HepG2 (cell line): ENCODE data around the gene PTPRH. TPM values are rescaled to one million over a fixed set of nuclear protein-coding genes. Genes with fewer than 3 reads are reported as not detected.

ENCODE experiments used
- ARID2 ChIP-seq: sonication (generic); formaldehyde crosslinking; IDR thresholded peaks from 2 replicates; pipeline ENCODE4 v1.8.1; 2022; ENCODE audit warnings: mild to moderate bottlenecking, missing genetic modification reagents, borderline replicate concordance
- ETV5 ChIP-seq: IDR thresholded peaks from 2 replicates; pipeline ENCODE4 v1.6.1; 2018; ENCODE audit warnings: missing biosample characterization, missing genetic modification reagents, inconsistent platforms, borderline replicate concordance
- FOSL1 ChIP-seq: sonication (generic); formaldehyde crosslinking; IDR thresholded peaks from 2 replicates; pipeline ENCODE4 v1.9.0; 2021; ENCODE audit warnings: missing genetic modification reagents, borderline replicate concordance
- HDAC1 ChIP-seq: sonication (generic); formaldehyde crosslinking; IDR thresholded peaks from 2 replicates; pipeline ENCODE4 v1.5.1; 2020; ENCODE audit warnings: mild to moderate bottlenecking, missing genetic modification reagents
- NFKB2 ChIP-seq: sonication (generic); formaldehyde crosslinking; IDR thresholded peaks from 2 replicates; pipeline ENCODE4 v1.4.0; 2020; ENCODE audit warnings: missing genetic modification reagents, borderline replicate concordance
- SYNCRIP ChIP-seq: fragments of 200-400 bp; formaldehyde crosslinking; IDR thresholded peaks from 2 replicates; pipeline ENCODE4 v1.6.1; 2018; ENCODE audit warnings: mild to moderate bottlenecking, low read depth, low read length; ENCODE audit not compliant: insufficient read depth
- ZNF235 ChIP-seq: sonication (generic); formaldehyde crosslinking; IDR thresholded peaks from 2 replicates; pipeline ENCODE4 v1.8.1; 2023; ENCODE audit warnings: mild to moderate bottlenecking, missing genetic modification reagents, borderline replicate concordance
- ZNF331 ChIP-seq: sonication (generic); formaldehyde crosslinking; IDR thresholded peaks from 2 replicates; pipeline ENCODE4 v1.4.0; 2020; ENCODE audit warnings: missing genetic modification reagents
- ZNF839 ChIP-seq: sonication (generic); formaldehyde crosslinking; IDR thresholded peaks from 2 replicates; pipeline ENCODE4 v1.4.0; 2020; ENCODE audit warnings: missing genetic modification reagents, mild to moderate bottlenecking, borderline replicate concordance
- ZSCAN30 ChIP-seq: sonication (generic); formaldehyde crosslinking; IDR thresholded peaks from 2 replicates; pipeline ENCODE4 v1.5.0; 2020; ENCODE audit warnings: mild to moderate bottlenecking, missing genetic modification reagents
- polyA plus RNA-seq, 8 experiments: library from polyadenylated mRNA; depleted of rRNA in 3 of 8; stranded (reverse) in 7 of 8; unstranded in 1 of 8; fragments of >200 nt; fragmentation: Illumina TruSeq in 4 of 8; extraction: Trizol in 4 of 8; gene quantifications; 2 replicates each; pipeline versions ENCODE4 v1.2.1 to v1.2.3, GENCODE V29; 2011 to 2016; ENCODE audit warnings: low read depth in 4 of 8, missing spikeins in 1 of 8, mixed read lengths in 1 of 8; ENCODE audit not compliant: insufficient read depth in 1 of 8
- total RNA-seq, 5 experiments: library from RNA; depleted of rRNA; stranded (reverse); fragments of >200 nt; fragmentation: Illumina TruSeq; extraction: Trizol; gene quantifications; 2 replicates each; pipeline ENCODE4 v1.2.3, GENCODE V29; 2016; ENCODE audit warnings: low read depth in 1 of 5
- TF ChIP-seq, protein P1 (sequence below): sonication (generic); formaldehyde crosslinking; IDR thresholded peaks from 2 replicates; pipeline ENCODE4 v1.8.1; 2023; ENCODE audit warnings: mild to moderate bottlenecking, inconsistent platforms, moderate library complexity, missing genetic modification reagents, borderline replicate concordance
- TF ChIP-seq, protein P2 (sequence below): sonication (generic); formaldehyde crosslinking; IDR thresholded peaks from 2 replicates; pipeline ENCODE4 v1.5.1; 2020; ENCODE audit warnings: missing genetic modification reagents, mild to moderate bottlenecking, borderline replicate concordance
- TF ChIP-seq, protein P3 (sequence below): conservative IDR thresholded peaks from 2 replicates; pipeline ENCODE4 v1.6.1; 2018; ENCODE audit warnings: missing genetic modification reagents
- TF ChIP-seq, protein P4 (sequence below): sonication (generic); formaldehyde crosslinking; IDR thresholded peaks from 2 replicates; pipeline ENCODE4 v1.9.0; 2021; ENCODE audit warnings: missing genetic modification reagents, borderline replicate concordance

Gene PTPRH
- total and polyA plus RNA-seq, 2 of the 13 experiments (the other 11 are each of a cell fraction or from before 2014, with no cell fraction given), result 14.7 to 125 TPM

DNA sequence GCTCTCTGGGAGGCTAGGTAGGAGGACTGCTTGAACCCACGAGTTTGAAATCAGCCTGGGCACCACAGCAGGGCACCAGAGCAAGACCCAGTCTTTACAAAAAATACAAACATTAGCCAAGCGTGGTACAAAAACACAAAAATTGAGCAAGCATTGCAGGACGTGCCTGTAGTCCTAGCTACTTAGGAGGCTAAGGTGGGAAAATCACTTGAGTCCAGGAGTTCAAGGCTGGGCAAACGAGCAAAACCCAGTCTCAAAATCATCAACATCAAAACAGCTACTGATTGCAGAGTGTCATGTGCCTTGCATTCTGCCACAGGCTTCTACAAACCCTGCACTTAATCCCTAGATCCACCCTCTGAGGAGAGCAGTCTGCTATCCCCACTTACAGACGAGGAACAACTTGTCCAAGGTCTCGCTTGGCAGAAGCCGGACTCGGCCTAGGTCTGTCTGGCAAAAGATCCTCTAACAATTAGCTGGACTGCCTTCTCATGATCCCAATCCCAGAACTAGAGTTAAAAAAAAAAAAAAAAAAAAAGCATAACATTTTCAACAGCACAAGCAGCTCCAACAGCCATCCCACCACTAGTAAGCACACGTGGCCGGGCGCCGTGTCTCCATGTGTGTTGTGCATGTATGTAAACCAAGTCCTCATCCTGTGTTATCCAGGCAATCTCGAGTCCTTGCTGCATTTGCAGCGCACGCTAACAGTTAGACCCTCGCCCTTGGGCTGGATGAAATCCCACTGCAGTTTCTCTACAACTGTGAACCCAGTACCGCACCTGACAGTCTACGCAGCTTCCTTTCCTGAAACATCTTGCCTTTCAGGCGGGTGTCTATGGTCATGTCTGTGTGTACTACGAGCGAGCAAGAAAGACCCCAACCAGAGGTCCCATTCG is 47.5 kb upstream of the PTPRH start (continued):
- no peak for TF ChIP-seq SYNCRIP
- TF ChIP-seq, protein P1, sequence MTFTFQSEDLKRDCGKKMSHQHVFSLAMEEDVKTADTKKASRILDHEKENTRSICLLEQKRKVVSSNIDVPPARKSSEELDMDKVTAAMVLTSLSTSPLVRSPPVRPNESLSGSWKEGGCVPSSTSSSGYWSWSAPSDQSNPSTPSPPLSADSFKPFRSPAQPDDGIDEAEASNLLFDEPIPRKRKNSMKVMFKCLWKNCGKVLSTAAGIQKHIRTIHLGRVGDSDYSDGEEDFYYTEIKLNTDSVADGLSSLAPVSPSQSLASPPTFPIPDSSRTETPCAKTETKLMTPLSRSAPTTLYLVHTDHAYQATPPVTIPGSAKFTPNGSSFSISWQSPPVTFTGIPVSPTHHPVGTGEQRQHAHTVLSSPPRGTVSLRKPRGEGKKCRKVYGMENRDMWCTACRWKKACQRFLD (CRISPR knock-in tag), result no peak
- no peak for TF ChIP-seq ZNF235 (CRISPR knock-in tag)
- no peak for TF ChIP-seq NFKB2 (CRISPR knock-in tag)
- no peak; the same call in 1 of the 2 replicates for TF ChIP-seq ZNF331 (CRISPR knock-in tag)
- TF ChIP-seq, protein P2, sequence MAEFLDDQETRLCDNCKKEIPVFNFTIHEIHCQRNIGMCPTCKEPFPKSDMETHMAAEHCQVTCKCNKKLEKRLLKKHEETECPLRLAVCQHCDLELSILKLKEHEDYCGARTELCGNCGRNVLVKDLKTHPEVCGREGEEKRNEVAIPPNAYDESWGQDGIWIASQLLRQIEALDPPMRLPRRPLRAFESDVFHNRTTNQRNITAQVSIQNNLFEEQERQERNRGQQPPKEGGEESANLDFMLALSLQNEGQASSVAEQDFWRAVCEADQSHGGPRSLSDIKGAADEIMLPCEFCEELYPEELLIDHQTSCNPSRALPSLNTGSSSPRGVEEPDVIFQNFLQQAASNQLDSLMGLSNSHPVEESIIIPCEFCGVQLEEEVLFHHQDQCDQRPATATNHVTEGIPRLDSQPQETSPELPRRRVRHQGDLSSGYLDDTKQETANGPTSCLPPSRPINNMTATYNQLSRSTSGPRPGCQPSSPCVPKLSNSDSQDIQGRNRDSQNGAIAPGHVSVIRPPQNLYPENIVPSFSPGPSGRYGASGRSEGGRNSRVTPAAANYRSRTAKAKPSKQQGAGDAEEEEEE (CRISPR knock-in tag), result peak; percentile 61; the same call in 1 of the 2 replicates
- TF ChIP-seq ZSCAN30 (CRISPR knock-in tag), result no peak
- no peak for TF ChIP-seq ARID2 (CRISPR knock-in tag)
- peak; percentile 12; the same call in 1 of the 2 replicates for TF ChIP-seq ETV5 (CRISPR knock-in tag)
- TF ChIP-seq ZNF839 (CRISPR knock-in tag), result no peak
- TF ChIP-seq HDAC1 (CRISPR knock-in tag), result 0 out of 2 replicates have a peak, but pooled peaks have one; percentile 44
- TF ChIP-seq FOSL1, result no peak
- TF ChIP-seq, protein P3, sequence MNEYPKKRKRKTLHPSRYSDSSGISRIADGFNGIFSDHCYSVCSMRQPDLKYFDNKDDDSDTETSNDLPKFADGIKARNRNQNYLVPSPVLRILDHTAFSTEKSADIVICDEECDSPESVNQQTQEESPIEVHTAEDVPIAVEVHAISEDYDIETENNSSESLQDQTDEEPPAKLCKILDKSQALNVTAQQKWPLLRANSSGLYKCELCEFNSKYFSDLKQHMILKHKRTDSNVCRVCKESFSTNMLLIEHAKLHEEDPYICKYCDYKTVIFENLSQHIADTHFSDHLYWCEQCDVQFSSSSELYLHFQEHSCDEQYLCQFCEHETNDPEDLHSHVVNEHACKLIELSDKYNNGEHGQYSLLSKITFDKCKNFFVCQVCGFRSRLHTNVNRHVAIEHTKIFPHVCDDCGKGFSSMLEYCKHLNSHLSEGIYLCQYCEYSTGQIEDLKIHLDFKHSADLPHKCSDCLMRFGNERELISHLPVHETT (CRISPR knock-in tag), result no peak
- TF ChIP-seq, protein P4, sequence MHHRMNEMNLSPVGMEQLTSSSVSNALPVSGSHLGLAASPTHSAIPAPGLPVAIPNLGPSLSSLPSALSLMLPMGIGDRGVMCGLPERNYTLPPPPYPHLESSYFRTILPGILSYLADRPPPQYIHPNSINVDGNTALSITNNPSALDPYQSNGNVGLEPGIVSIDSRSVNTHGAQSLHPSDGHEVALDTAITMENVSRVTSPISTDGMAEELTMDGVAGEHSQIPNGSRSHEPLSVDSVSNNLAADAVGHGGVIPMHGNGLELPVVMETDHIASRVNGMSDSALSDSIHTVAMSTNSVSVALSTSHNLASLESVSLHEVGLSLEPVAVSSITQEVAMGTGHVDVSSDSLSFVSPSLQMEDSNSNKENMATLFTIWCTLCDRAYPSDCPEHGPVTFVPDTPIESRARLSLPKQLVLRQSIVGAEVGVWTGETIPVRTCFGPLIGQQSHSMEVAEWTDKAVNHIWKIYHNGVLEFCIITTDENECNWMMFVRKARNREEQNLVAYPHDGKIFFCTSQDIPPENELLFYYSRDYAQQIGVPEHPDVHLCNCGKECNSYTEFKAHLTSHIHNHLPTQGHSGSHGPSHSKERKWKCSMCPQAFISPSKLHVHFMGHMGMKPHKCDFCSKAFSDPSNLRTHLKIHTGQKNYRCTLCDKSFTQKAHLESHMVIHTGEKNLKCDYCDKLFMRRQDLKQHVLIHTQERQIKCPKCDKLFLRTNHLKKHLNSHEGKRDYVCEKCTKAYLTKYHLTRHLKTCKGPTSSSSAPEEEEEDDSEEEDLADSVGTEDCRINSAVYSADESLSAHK (CRISPR knock-in tag), result no peak
